ENCODE measurements around the gene ADAMTS2. TPM values are rescaled to one million over a fixed set of nuclear protein-coding genes. Genes with fewer than 3 reads are reported as not detected.
A peak's percentile ranks its signal among the peaks of the same experiment; 100 is the strongest.

Gene ADAMTS2
- total RNA-seq, 1 donor from 2014 or later: 1.2 TPM

GRCh38 chr5:179185256-179185940 is 159.9 kb downstream of the ADAMTS2 start:
- no peaks in the 10 kb centered on the region for H3F3A ChIP-seq (ENCODE audit: low read depth)
- no peak overlapping the region for H3K4me3 ChIP-seq
- H2AFZ ChIP-seq (replicated peaks): no peak overlapping the region
- Mint-ChIP-seq H3K4me3 (no peak overlapping the region), H3K9me3 (no peaks in the 10 kb centered on the region), H3K36me3 (no peaks in the 10 kb centered on the region), H3K27ac (peak overlapping the region; percentile 46), H3K27me3 (ENCODE audit: insufficient read depth, low read depth) (peaks cover 7% of the 10 kb centered on the region), H3K4me1 (peaks cover 17% of the 10 kb centered on the region)
- H3K27me3 ChIP-seq: no peaks in the 10 kb centered on the region
- no peaks in the 10 kb centered on the region for H4K20me1 ChIP-seq (ENCODE audit: low read depth)
- TF ChIP-seq CTCF (IDR thresholded peaks at IDR 0.05) (no peak), EZH2phosphoT487 (IDR thresholded peaks at IDR 0.05) (no peak), EZH2 (IDR thresholded peaks at IDR 0.05) (no peak)
- no peak overlapping the region for H3K9ac ChIP-seq
- H3K79me2 ChIP-seq (ENCODE audit: low read depth): no peaks in the 10 kb centered on the region
- H3K36me3 ChIP-seq: no peaks in the 10 kb centered on the region
- peaks cover 9% of the 10 kb centered on the region for H3K4me1 ChIP-seq
- H3K4me2 ChIP-seq: no peak overlapping the region
- no peak overlapping the region for H3K27ac ChIP-seq
- DNase-seq (ENCODE audit: low spot score): no peak
- H3K9me3 ChIP-seq (ENCODE audit: low read depth): no peaks in the 10 kb centered on the region

DNA sequence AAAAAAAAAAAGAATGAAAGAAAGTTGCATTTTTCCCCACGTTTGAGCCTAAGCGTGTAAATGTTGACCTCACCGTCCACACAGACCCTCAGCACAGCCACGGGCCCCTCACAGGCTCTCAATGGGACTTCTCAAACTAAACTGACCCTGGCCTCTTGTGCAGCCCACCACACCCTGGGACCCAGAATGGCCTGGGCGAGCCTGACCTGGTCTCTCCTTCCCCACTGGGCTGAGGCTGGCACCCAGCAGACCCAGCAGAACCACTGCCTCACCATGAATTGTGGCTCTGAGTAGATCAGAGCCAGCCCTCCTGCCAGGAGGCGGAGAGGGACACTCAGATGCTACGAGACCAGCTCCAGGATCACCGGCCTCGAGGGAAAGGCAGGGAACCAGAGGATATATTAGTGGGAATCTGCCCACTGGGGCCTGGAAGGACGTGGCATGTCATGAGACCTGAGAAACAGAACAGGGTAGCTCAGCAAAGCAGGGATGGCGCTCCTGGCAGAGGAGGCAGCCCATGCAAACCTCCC is 160.7 kb downstream of the ADAMTS2 start:
- no peak overlapping the region for H2AFZ ChIP-seq (replicated peaks)
- Mint-ChIP-seq H3K27me3 (ENCODE audit: insufficient read depth, low read depth) (peaks cover 7% of the 10 kb centered on the region), H3K27ac (peak overlapping the region; percentile 26), H3K36me3 (no peaks in the 10 kb centered on the region), H3K4me3 (no peak overlapping the region), H3K4me1 (peaks cover 17% of the 10 kb centered on the region), H3K9me3 (no peaks in the 10 kb centered on the region)
- H3K79me2 ChIP-seq (ENCODE audit: low read depth): no peaks in the 10 kb centered on the region
- no peak for TF ChIP-seq EZH2 (IDR thresholded peaks at IDR 0.05)
- no peak for TF ChIP-seq CTCF (IDR thresholded peaks at IDR 0.05)
- TF ChIP-seq EZH2phosphoT487 (IDR thresholded peaks at IDR 0.05): no peak
- no peaks in the 10 kb centered on the region for H3K27me3 ChIP-seq
- no peaks in the 10 kb centered on the region for H3K36me3 ChIP-seq
- no peak overlapping the region for H3K9ac ChIP-seq
- H4K20me1 ChIP-seq (ENCODE audit: low read depth): no peaks in the 10 kb centered on the region
- H3K4me2 ChIP-seq: no peak overlapping the region
- no peaks in the 10 kb centered on the region for H3F3A ChIP-seq (ENCODE audit: low read depth)
- DNase-seq (ENCODE audit: low spot score): no peak
- H3K4me3 ChIP-seq: no peak overlapping the region
- peaks cover 9% of the 10 kb centered on the region for H3K4me1 ChIP-seq
- H3K27ac ChIP-seq: no peak overlapping the region
- H3K9me3 ChIP-seq (ENCODE audit: low read depth): no peaks in the 10 kb centered on the region

DNA sequence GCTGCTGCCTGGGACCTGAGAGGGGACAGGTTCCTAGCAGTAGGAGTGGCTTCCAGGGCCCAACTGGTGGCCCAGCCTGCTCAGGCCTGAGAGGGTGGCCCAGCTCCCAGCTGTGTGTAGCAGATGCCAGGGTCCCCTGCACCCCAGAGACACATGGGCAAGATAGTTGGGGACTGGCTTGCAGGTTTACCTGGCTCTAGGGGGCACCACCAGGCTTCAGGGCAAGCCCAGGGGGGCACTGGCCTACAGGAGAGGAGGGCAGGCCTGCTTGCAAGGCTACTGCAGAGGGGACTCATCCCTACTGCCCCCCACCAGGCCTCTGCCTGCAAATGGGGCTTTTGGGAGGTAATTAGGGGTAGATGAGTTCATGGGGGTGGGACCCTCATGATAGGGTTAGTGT is 161.8 kb downstream of the ADAMTS2 start:
- H3K4me3 ChIP-seq: no peak overlapping the region
- no peak overlapping the region for H3K4me2 ChIP-seq
- no peak for DNase-seq (ENCODE audit: low spot score)
- H3K27me3 Mint-ChIP-seq (ENCODE audit: insufficient read depth, low read depth): peaks cover 5% of the 10 kb centered on the region
- H3K9me3 ChIP-seq (ENCODE audit: low read depth): no peaks in the 10 kb centered on the region
- H3K27me3 ChIP-seq: no peaks in the 10 kb centered on the region
- H3K79me2 ChIP-seq (ENCODE audit: low read depth): no peaks in the 10 kb centered on the region
- peaks cover 17% of the 10 kb centered on the region for H3K4me1 Mint-ChIP-seq
- no peak for TF ChIP-seq EZH2 (IDR thresholded peaks at IDR 0.05)
- TF ChIP-seq CTCF (IDR thresholded peaks at IDR 0.05): no peak
- no peak for TF ChIP-seq EZH2phosphoT487 (IDR thresholded peaks at IDR 0.05)
- H3K9me3 Mint-ChIP-seq: no peaks in the 10 kb centered on the region
- H3F3A ChIP-seq (ENCODE audit: low read depth): no peaks in the 10 kb centered on the region
- no peaks in the 10 kb centered on the region for H3K36me3 Mint-ChIP-seq
- H3K27ac ChIP-seq: no peak overlapping the region
- H3K9ac ChIP-seq: no peak overlapping the region
- H3K4me1 ChIP-seq: peaks cover 9% of the 10 kb centered on the region
- no peak overlapping the region for H2AFZ ChIP-seq (replicated peaks)
- no peak overlapping the region for H3K27ac Mint-ChIP-seq
- no peak overlapping the region for H3K4me3 Mint-ChIP-seq
- H4K20me1 ChIP-seq (ENCODE audit: low read depth): no peaks in the 10 kb centered on the region
- H3K36me3 ChIP-seq: no peaks in the 10 kb centered on the region

Measured in neural progenitor cell (in vitro differentiated cells).